ENCODE data around the gene SPIRE1.
"Not testable (repeated sequence)": the region's sequence is repeated elsewhere in the genome, so short reads cannot be mapped to it uniquely, and the experiment has no call there.

SPIRE1 gene

GRCh38 chr18:12423820-12424219 is 234.1 kb downstream of the SPIRE1 start:
- DNase-seq (ENCODE audit: insufficient read length, low spot score): no peak
- FAIRE-seq: no peak

- no peak for DNase-seq (ENCODE audit: insufficient read length, low spot score)
- no peak for FAIRE-seq
These were observed 234.5 kb downstream of the SPIRE1 start for GRCh38 chr18:12423393-12423792.

GRCh38 chr18:12422936-12423335 is 235.0 kb downstream of the SPIRE1 start:
- DNase-seq (ENCODE audit: insufficient read length, low spot score): no peak
- FAIRE-seq: no peak

GRCh38 chr18:12421732-12422131 is 236.2 kb downstream of the SPIRE1 start:
- DNase-seq (ENCODE audit: insufficient read length, low spot score): no peak
- FAIRE-seq: no peak

- DNase-seq (ENCODE audit: insufficient read length, low spot score) (no peak), FAIRE-seq (no peak)
These were observed 237.0 kb downstream of the SPIRE1 start for GRCh38 chr18:12420821-12421421.

- no peak for DNase-seq (ENCODE audit: insufficient read length, low spot score)
These were observed 240.2 kb downstream of the SPIRE1 start for GRCh38 chr18:12417687-12418086.

GRCh38 chr18:12416098-12416729 is 241.7 kb downstream of the SPIRE1 start:
- DNase-seq (ENCODE audit: insufficient read length, low spot score) (no peak), FAIRE-seq (no peak)

More at GRCh38 chr18:12417687-12418086, 240.2 kb downstream of the SPIRE1 start:
- no peak for FAIRE-seq

GRCh38 chr18:12411456-12411855 is 246.5 kb downstream of the SPIRE1 start:
- DNase-seq (ENCODE audit: insufficient read length, low spot score) (no peak), FAIRE-seq (no peak)

GRCh38 chr18:12410747-12411146 is 247.2 kb downstream of the SPIRE1 start:
- not testable (repeated sequence) for DNase-seq (ENCODE audit: insufficient read length, low spot score); FAIRE-seq

- FAIRE-seq: no peak
- DNase-seq (ENCODE audit: insufficient read length, low spot score): no peak
These were observed 247.8 kb downstream of the SPIRE1 start for GRCh38 chr18:12410081-12410481.

GRCh38 chr18:12409469-12409868 is 248.4 kb downstream of the SPIRE1 start:
- FAIRE-seq: no peak
- no peak for DNase-seq (ENCODE audit: insufficient read length, low spot score)

GRCh38 chr18:12408247-12408869 is 249.5 kb downstream of the SPIRE1 start:
- no peak for DNase-seq (ENCODE audit: insufficient read length, low spot score)

GRCh38 chr18:12406371-12407111 is 251.4 kb downstream of the SPIRE1 start:
- DNase-seq (ENCODE audit: insufficient read length, low spot score) (no peak), FAIRE-seq (no peak)

More at GRCh38 chr18:12408247-12408869, 249.5 kb downstream of the SPIRE1 start:
- FAIRE-seq: no peak

GRCh38 chr18:12405066-12405465 is 252.8 kb downstream of the SPIRE1 start:
- FAIRE-seq: no peak
- no peak for DNase-seq (ENCODE audit: insufficient read length, low spot score)

- DNase-seq (ENCODE audit: insufficient read length, low spot score) (peak; percentile 57), FAIRE-seq (no peak)
These were observed 254.1 kb downstream of the SPIRE1 start for GRCh38 chr18:12403601-12404506.

- no peak for FAIRE-seq
- DNase-seq (ENCODE audit: insufficient read length, low spot score): no peak
These were observed 256.0 kb downstream of the SPIRE1 start for GRCh38 chr18:12401881-12402280.

GRCh38 chr18:12399231-12399630 is 258.7 kb downstream of the SPIRE1 start:
- FAIRE-seq: no peak

GRCh38 chr18:12398625-12399024 is 259.3 kb downstream of the SPIRE1 start:
- DNase-seq (ENCODE audit: insufficient read length, low spot score) (no peak), FAIRE-seq (no peak)

More at GRCh38 chr18:12399231-12399630, 258.7 kb downstream of the SPIRE1 start:
- no peak for DNase-seq (ENCODE audit: insufficient read length, low spot score)

- FAIRE-seq: no peak
These were observed 260.1 kb downstream of the SPIRE1 start for GRCh38 chr18:12397793-12398192.

GRCh38 chr18:12397254-12397653 is 260.7 kb downstream of the SPIRE1 start:
- FAIRE-seq (no peak), DNase-seq (ENCODE audit: insufficient read length, low spot score) (no peak)

More at GRCh38 chr18:12397793-12398192, 260.1 kb downstream of the SPIRE1 start:
- DNase-seq (ENCODE audit: insufficient read length, low spot score): no peak

All from HTR-8/SVneo (cell line).